GM19468 (cell line): ENCODE measurements around the gene MUS81.

ENCODE experiments used
- ATAC-seq: cut with Tn5 transposase; IDR thresholded peaks from one replicate; pipeline ENCODE4 v1.9.1; 2021; ENCODE audit warnings: mild to moderate bottlenecking, moderate library complexity, moderate number of reproducible peaks; ENCODE audit not compliant: unreplicated experiment; ENCODE audit errors: extremely low read depth

MUS81 gene

DNA sequence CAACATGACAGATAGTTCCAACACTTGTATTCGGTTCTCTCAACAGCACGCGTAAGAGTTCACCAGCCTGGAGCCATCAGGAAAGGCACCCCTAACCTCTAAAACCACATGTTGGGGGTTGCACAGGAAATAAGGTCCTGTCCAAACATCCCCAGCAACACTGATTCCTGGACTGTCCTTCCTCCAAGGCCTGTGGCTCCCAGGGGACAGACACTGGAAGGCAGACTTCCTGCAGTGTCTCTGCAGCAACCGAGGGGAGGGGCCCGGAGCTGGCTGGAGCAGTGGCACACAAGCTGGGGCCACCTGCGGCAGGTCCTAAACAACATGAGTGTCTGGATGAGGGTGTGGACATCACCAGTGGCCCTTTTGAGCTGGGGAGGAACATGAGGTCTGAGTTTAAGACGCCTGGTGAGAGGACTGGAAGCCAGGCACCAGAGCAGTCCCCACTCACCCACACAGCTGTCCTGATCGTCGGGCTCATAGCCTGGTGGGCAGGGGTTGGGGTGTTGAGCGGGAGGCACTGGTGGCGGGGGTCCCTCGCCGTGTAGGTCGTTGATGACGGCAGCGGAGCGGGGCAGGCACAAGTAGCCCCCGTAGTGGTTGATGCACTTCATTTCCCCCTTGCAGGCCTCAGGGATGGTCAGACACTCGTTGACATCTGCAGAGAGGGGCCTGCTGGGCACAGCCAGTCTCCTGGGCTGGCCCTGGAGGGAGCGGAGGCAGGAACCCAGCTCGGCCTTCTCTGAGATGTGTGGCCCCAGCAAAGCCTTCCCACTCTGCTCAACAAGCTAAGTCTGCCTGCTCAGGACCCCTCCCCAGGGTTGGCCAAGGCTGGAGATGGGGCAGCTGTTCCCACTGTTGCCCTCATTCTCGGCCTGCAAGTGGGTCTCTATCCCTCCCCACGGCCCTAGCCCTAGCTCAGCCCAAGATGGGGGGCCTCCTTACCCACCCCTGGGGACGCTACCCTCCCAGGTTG, 10.8 kb downstream of the MUS81 start:
- no peak for ATAC-seq

DNA sequence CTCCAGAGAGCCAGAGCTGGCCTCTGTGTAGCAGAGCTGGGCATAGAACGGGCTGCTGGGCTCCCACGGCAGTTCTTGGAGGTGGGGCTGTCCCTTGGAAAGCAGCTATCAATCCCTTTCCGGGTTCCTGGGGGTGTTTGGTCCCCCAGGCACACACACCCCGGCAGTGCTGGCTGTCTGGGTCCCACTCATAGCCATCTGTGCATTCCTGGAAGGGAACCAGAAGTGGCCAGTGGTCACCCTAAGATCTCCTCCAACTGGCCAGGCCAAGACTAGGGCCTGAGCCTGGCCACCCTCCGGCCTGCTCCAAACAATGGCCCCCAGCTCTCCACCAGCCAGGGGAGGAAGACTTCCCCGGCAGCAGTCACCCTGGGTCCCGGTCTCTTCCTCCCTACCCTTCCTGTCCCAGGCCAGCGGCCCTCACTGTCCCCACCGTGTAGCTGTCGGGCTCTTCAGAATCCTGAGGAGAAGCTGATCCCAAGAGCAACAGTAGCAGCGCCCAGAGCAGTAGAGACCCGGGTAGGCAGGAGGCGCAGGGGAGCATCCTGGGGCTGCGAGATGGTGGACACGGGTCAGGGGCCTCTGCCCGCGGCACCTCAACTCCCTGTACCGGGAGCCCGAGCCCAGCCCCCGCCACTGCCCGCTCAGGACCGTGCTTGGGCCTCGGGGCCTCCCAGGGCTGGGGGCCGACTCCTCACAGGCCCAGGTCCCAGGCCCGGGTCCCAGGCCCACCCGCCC, 11.7 kb downstream of the MUS81 start:
- no peak for ATAC-seq

DNA sequence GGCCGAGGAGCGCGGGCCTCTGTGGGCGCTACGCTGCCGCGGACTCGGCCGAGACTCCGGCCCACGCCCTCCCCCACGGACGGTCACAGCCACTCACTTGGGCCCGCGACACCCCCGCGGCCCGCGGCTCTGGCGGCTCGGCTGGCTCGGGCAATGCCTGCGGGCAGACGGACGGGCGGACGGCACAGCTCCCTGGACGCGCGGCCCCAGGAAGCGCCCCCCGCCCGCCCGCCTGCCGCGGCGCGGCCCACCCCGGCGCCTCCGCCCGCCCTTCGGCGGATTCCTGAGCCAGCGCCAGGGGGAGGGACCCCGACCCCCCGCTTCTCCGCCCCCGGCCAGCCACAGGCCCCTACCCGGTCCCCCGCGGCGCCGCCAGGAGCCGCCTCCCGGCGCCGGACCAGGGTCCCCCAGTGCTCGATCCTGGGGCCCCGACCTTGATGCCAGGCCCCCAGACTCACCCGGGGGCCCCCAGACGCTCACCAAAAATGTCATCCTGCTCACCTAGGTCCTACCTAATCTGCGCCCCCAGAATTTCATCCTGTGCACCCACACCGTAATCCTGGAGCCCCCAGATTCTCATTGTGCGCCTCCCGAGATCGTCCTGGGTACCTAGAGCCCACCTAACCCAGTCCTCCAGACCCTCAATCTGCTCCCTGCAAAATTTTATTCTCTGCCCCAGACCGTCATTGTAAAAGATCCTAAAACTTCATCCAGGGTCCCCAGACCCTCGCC, 12.5 kb downstream of the MUS81 start, which contains the start of gene EFEMP2:
EFEMP2 (minus strand) TSS at position 215 of the 732 bp plus-strand sequence. CDS start 446 bp downstream, outside the sequence.
- ATAC-seq = no peak

DNA sequence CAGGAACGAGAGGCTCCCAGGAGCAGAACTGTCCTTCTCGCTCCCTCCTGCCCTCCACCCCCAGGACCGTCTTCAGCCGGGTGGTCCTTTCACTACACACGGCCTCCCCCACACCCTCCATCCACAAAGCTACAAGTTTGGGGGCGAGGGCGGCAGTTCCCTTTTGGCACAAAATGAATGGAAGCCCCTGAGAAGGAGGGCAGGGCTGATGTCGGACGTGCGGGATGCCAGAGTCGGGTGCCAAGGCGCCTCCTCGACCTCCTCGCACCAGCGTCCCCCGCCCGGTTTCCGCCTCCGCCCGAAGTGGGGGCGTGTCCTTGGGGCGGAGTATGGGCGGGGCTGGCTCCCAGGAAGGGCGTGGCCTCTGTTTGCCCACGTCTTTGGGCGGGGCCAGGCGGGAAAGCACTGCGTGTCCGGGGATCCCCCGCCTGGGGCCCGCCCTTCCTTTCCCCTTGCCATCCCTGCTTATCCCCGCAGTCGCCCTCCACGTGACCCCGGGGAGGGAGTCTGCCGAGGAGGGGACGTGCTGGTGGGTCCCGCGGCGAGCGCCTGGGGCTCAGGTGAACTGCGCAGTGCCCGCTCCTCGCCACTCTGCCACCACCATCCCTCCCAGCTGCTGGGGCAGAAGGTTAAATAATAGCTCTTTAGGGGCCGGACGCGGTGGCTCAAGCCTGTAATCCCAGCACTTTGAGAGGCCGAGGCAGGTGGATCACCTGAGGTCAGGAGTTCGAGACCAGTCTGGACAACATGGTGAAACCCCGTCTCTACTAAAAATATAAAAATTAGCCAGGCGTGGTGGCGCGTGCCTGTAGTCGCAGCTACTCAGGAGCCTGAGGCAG, 13.3 kb downstream of the MUS81 start:
- peak; percentile 72 for ATAC-seq

DNA sequence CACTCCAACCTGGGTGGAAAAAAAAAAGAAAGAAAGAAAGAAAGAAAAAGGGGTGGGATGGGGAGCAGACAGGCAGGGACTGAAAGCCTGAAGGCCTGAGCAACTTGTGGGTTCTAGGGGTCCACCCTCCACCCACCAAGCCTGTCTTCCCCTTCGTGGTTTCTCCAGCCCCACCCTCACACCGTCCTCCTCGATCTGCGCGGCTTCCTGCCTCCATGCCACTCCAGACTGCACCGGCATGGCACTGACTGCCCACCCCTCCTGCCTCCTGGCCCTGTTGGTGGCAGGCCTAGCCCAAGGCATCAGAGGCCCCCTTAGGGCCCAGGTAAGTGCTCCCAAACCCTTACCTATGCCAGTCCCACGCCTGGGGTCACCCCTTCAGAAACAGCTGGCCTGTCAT, 19.4 kb downstream of the MUS81 start, which contains the start of gene CTSW:
CTSW (plus strand) TSS at position 221 of the 400 bp plus-strand sequence; CDS start at position 239, 18 bp downstream.
- ATAC-seq = no peak

DNA sequence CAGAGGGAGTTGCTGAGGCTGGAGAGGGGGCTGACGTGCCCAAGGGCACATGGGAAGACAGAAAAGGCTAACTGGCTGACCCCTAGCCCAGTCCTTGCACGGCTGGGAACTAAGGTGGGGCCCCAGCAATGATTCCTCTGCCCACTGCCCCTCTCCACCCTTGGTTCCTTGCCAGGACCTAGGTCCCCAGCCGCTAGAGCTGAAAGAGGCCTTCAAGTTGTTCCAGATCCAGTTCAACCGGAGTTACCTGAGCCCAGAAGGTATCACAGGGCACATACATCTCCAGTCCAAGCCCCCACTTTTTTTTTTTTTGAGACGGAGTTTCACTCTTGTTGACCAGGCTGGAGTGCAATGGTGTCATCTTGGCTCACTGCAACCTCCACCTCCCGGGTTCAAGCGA, 19.8 kb downstream of the MUS81 start:
- ATAC-seq = no peak

DNA sequence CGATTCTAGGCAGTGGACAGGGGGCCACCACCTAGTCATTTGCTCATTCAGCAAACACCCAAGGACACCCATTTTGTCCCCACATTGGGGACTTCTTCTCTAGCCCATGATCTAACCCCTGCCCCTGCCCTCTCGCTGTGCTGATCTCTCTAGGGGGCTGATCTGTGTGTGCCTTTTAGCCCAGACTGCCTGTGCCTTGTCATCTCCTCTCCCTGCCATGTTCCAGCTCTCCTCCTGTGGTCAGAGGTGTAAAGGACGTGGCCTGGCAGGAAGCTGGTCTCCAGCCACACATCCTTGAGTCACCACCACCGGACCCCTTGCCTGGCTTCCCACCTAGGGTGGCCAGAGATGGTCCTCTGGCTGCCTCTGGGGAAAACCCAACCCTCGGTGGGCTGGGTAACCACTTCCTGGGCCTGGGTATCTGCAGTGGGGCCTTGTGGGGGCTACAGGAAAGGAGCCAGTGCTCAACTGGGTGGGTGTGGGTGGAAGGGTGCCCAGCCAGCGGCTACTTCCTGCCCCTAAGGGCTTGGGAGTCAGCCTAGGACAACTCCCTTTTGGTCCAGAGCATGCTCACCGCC, 20.7 kb downstream of the MUS81 start:
- ATAC-seq = no peak

DNA sequence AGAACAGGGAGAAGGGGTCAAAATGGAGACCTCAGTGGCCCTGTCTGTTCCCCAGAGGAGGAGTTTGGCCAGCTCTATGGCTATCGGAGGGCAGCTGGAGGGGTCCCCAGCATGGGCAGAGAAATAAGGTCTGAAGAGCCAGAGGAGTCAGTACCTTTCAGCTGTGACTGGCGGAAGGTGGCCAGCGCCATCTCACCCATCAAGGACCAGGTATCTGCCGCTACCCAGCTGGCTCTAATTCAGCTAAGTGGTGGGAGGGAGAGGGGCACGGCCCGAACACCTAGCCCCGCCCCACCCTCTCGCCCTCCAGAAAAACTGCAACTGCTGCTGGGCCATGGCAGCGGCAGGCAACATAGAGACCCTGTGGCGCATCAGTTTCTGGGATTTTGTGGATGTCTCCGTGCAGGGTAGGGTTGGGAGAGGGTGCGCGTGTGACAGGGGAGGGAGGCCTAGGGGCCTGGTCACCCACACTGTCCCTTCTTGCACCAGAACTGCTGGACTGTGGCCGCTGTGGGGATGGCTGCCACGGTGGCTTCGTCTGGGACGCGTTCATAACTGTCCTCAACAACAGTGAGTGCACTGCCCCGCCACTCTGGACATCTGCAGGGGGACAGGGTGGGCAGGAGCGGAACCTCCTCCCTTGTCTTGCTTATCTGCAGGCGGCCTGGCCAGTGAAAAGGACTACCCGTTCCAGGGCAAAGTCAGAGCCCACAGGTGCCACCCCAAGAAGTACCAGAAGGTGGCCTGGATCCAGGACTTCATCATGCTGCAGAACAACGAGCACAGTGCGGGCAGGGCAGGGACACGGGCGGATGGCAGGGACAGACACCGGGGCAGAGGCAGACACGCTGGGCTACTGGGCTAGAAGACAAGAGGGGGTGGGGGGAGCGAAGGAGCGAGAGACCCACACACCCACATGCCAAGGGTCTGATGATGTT, 22.2 kb downstream of the MUS81 start:
- ATAC-seq = no peak

DNA sequence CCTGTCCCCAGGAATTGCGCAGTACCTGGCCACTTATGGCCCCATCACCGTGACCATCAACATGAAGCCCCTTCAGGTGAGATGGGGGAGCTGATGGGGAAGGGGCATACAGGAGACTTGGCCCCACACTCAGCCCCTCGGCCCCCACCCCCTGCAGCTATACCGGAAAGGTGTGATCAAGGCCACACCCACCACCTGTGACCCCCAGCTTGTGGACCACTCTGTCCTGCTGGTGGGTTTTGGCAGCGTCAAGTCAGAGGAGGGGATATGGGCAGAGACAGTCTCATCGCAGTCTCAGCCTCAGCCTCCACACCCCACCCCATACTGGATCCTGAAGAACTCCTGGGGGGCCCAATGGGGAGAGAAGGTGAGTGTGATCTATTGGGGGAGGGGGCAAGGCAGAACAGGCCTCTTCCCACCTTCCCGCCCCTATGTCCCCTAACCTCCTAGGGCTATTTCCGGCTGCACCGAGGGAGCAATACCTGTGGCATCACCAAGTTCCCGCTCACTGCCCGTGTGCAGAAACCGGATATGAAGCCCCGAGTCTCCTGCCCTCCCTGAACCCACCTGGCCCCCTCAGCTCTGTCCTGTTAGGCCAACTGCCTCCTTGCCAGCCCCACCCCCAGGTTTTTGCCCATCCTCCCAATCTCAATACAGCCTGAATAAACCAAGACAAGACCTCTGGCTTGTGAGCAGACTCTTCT, 23.0 kb downstream of the MUS81 start:
- no peak for ATAC-seq

DNA sequence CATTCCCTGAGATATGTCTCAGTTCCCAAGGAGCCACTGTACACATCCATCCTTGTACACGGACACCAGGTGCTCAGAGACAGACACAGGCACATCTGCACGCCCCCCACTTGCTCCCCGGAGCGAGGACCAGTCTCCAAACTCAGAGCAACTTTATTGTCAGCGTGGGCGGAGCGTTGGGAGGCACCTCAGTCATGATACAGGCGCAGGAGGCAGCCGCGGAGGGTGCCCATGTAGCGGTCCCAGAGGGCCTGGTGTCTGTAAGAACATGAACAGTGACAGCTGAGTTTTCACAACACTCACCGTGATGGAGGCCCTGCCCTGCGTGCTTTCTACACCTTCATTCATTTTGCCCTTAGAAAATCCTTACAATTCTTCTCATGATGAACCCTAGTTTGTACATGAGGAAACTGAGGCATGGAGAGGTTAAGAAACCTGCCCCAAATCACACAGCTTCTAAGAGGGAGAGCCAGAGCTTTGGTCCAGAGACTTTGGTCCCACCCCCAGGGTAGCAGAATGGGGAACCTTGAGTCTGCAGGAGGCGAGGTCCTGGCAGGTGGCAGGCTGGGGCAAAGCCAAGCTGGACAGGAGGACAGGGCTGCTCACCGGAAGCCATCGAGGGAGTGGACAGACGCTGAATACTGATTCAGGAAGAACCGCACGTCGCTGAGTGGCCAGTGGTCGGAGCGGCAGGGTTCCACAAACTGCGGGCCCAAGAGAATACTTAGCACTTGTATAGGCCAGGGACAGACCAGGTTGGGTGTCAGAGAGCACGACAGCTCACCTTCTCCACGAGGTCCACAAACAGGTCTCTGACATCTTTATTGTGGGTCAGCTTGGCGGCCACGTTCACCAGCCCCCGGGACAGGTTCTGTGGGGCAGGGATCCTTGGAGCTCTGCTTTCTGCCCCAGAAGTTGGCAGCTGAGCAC, 23.8 kb downstream of the MUS81 start:
- no peak for ATAC-seq

DNA sequence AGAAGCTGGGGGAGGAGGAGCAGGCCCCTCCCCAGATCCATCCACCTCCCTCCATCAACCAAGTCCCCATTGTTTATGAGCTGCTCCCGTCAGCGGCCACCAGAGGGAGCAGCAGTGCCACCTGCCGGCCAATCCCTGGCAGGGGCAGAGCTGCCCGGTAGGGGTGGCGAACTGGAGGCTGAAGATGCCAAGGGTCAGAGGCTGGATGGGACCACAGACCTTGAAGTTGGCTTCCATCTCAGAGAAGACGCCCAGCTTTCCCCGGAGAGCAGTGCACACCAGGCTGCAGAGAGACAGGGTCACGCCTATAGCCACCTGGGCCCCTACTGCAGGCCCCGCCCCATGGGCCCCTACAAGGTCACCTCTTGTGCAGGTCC, 24.5 kb downstream of the MUS81 start:
- ATAC-seq = no peak

DNA sequence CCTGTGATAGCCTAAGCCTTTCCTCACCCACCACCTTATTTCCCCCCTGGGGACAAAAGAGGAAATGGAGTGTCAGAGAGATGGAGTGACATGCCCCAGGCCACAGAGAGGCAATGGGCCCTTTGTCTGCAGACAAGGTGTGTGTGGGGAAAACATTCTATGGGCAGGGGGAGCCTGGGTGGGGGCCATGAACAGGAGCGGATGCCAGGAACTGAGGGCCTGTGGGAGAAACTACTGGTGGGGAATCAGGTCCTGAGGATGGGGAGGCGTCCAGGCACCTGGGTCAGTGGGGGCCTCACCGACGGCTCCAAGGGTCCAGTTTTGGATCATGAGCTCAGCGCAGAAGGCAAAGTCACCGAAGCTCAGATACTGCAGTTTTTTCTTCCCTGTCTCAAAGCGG, 25.0 kb downstream of the MUS81 start:
- no peak for ATAC-seq

DNA sequence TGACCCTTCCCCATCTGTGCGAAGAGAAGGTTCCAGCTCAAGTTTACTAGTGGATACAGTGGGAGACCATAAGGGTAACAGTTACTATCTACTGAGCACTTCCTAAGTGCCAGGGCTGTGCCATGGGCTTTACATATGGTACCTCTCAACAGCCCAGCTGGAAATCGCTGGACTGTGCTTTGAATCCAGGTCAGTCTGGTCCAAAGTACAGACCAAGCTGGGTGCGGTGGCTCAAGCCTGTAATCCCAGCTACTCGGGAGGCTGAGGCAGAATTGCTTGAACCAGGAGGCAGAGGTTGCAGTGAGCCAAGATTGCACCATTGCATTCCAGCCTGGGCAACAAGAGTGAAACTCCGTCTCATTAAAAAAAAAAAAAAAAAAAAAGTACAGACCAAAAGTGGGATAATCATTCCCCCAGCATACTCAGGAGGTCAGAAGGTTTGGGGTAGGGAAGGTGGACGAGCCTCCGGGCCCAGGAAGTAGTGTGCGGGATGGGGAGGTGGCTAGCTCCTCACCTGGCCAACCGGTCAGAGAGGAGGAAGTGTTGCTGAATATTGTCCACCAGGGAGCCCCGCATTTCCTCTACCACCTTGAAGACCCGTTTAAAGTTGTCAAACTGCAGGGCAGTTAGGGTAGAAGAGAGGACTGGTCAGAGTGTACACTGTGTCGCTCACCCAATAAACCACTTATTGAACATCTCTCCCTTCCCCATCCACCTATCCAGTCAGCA, 25.7 kb downstream of the MUS81 start:
- ATAC-seq = no peak

DNA sequence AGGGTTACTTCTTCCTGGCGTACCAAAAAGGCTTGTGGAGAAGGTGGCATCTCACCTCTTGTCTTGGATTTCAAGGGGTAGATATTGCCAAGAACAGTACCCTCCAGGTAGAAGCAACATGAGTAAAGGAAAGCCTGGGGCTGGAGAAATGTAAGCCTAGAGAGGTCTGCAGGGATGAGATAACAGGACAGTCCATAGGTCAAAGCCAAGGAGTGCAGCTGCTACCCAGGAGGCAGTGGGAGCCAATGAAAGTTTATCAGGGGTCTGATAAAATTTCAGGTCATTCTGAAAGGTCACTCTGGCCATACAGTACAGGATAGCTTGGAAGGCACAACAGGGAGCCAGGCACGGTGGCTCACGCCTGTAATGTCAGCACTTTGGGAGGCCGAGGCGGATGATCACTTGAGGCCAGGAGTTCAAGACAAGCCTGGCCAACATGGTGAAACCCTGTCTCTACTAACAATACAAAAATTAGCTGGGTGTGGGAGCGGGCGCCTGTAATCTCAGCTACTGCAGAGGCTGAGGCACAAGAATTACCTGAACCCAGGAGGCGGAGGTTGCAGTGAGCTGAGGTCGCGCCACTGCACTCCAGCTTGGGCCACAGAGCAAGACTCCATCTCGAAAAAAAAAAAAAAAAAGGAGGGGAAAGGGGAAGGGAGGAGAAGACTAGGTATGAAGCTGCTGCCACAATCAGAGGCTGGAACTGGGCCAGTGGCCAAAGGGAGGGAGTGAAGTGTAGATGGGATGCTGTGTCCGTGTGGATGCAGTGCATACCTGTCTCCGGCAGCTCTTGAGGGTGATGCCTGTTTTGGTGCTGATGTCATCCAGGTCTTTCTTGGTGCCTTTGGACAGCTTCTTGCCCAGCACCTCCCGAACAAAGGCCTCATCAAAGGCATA, 26.8 kb downstream of the MUS81 start:
- no peak for ATAC-seq

DNA sequence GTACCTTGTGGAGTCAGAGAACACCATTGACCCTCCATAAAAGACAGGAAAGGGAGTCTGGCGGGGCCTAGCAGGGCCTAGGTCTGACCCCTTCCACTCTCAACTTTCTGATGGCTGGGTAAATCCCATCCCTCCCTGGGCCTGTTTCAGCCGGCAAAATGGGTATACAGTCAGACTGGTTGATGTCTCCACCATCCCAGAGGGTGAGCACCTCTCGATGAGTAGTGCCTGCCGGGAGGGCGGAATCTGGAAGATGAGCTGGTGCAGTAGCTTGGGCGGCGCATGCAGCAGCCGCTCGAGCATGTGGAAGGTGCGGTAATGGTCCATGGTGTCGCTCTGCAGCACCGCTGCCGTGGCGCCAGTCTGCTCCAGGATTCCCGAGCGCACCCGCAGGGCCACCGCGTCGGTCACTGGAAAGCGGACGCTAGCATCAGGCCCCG, 27.5 kb downstream of the MUS81 start:
- ATAC-seq = no peak
